K562 (cell line): ENCODE data around the gene CTRB2. TPM values are rescaled to one million over a fixed set of nuclear protein-coding genes. Genes with fewer than 3 reads are reported as not detected.

Experiments
- ATAC-seq: fragments of 200-7000 bp; cut with Tn5 transposase; 3 replicates; pipeline ENCODE4 v1.9.1; 2020; ENCODE audit warnings: moderate library complexity
- BruUV-seq: library from RNA; stranded (reverse); fragments of 400-500 nt; replicated peaks from 2 replicates; lab custom pipeline; 2021; lab: Mats Ljungman, UMichigan
- CTCF ChIA-PET: fragments of 300-600 bp; formaldehyde crosslinking; extraction: SDS; loops from one replicate; lab custom pipeline; 2021; ENCODE audit warnings: low intra/inter-chr PET ratio; lab: Yijun Ruan, JAX
- POLR2A ChIA-PET: fragments of 300-600, 350-650 bp; sonication (Branson Sonifier 250); formaldehyde crosslinking; extraction: SDS; loops from one replicate; lab custom pipeline; 2021; ENCODE audit warnings: antibody characterized with exemption, inconsistent platforms; lab: Yijun Ruan, JAX
- DNase-seq, 4 experiments: peaks; one replicate each; pipeline versions ENCODE4 v3.0.0 to v3.0.0-alpha.2; 2011 to 2018; ENCODE audit warnings: low spot score in 3 of 4, mixed read lengths in 3 of 4; ENCODE audit errors: extremely low read depth in 1 of 4
- FAIRE-seq: peaks from 2 replicates; lab custom pipeline; 2011; peaks lifted over from hg19 to GRCh38; lab: Jason Lieb, UNC
- H2AFZ ChIP-seq: 2 replicates; pipeline ENCODE4 v1.6.0; 2011; ENCODE audit warnings: low read depth, low read length, control low read depth, inconsistent platforms
- H3K27ac ChIP-seq: fragments of 200-600 bp; 3 replicates; pipeline ENCODE4 v1.8.0; 2011; ENCODE audit warnings: low read depth, mild to moderate bottlenecking, control low read depth, inconsistent platforms, low read length, moderate library complexity, mixed read lengths; ENCODE audit errors: extremely low read depth
- H3K27me3 ChIP-seq, 2 experiments: fragments of 300-600 bp in 1 of 2; 2 replicates in 1 of 2; 3 replicates in 1 of 2; pipeline versions ENCODE4 v1.6.0 to v1.8.0; 2011; ENCODE audit warnings: inconsistent platforms in 2 of 2, low read length in 2 of 2, mild to moderate bottlenecking in 1 of 2, mixed read lengths in 1 of 2, moderate library complexity in 1 of 2; ENCODE audit not compliant: control insufficient read depth in 2 of 2, insufficient read depth in 2 of 2
- H3K36me3 ChIP-seq: fragments of 300-600 bp; 3 replicates; pipeline ENCODE4 v1.8.0; 2011; ENCODE audit warnings: mild to moderate bottlenecking, low read length, inconsistent platforms; ENCODE audit not compliant: control insufficient read depth, insufficient read depth
- H3K4me1 ChIP-seq, 2 experiments: fragments of 200-600 bp in 1 of 2; replicated peaks in 1 of 2; 2 replicates in 1 of 2; 3 replicates in 1 of 2; pipeline versions ENCODE4 v1.5.1 to v1.8.0; 2011; ENCODE audit warnings: inconsistent platforms in 2 of 2, low read length in 2 of 2, mild to moderate bottlenecking in 1 of 2, mixed read lengths in 1 of 2, moderate library complexity in 1 of 2; ENCODE audit not compliant: control insufficient read depth in 2 of 2, insufficient read depth in 2 of 2
- H3K4me2 ChIP-seq: 2 replicates; pipeline ENCODE4 v1.6.1; 2011; ENCODE audit warnings: low read length, control low read depth, inconsistent platforms, mixed read lengths; ENCODE audit not compliant: insufficient read depth
- H3K4me3 ChIP-seq: fragments of 200-600 bp; sonication (generic), shearing (Covaris generic); 2 replicates; pipeline ENCODE4 v1.5.1; 2016; ENCODE audit warnings: control low read depth, inconsistent platforms
- H3K79me2 ChIP-seq: fragments of 200-600 bp; 3 replicates; pipeline ENCODE4 v1.8.0; 2011; ENCODE audit warnings: low read length, inconsistent platforms; ENCODE audit not compliant: control insufficient read depth, insufficient read depth
- H3K9ac ChIP-seq, 2 experiments: 2 replicates each; pipeline versions ENCODE4 v1.6.0 to v1.6.1; 2011; ENCODE audit warnings: low read depth in 2 of 2, low read length in 2 of 2, control low read depth in 1 of 2, inconsistent platforms in 1 of 2, mild to moderate bottlenecking in 1 of 2, mixed read lengths in 1 of 2; ENCODE audit not compliant: insufficient read depth in 1 of 2
- H3K9me1 ChIP-seq: one replicate; pipeline ENCODE4 v1.6.0; 2011; ENCODE audit warnings: inconsistent platforms, mild to moderate bottlenecking, low read length, moderate library complexity; ENCODE audit not compliant: control insufficient read depth, insufficient read depth
- H3K9me3 ChIP-seq: replicated peaks from 2 replicates; pipeline ENCODE4 v1.5.1; 2011; ENCODE audit warnings: low read depth, low read length, inconsistent platforms; ENCODE audit not compliant: control insufficient read depth, insufficient read depth
- H4K20me1 ChIP-seq: replicated peaks from 2 replicates; pipeline ENCODE4 v1.6.1; 2011; ENCODE audit warnings: low read length, inconsistent platforms, mixed read lengths; ENCODE audit not compliant: control insufficient read depth, insufficient read depth
- EP400 ChIP-seq: fragments of 450-650 bp; IDR thresholded peaks from 2 replicates; pipeline ENCODE4 v1.6.1; 2017; ENCODE audit warnings: antibody characterized with exemption, mild to moderate bottlenecking, moderate library complexity
- MYC ChIP-seq, 2 experiments: fragments of 250-450 bp in 1 of 2; sonication (Bioruptor Pico) in 1 of 2; IDR thresholded peaks; 2 replicates each; pipeline versions ENCODE4 v1.5.1 to v1.6.1; 2012 to 2021; ENCODE audit warnings: low read depth in 2 of 2, borderline replicate concordance in 1 of 2, improper control_type of control experiment in 1 of 2, low read length in 1 of 2, mild to moderate bottlenecking in 1 of 2, moderate library complexity in 1 of 2
- RNF219 ChIP-seq: fragments of 250-450 bp; sonication (Bioruptor Pico); IDR thresholded peaks from 2 replicates; pipeline ENCODE4 v1.5.0; 2022; ENCODE audit warnings: mild to moderate bottlenecking
- WGBS: fragments of 100-300 bp; shearing (Covaris generic); methylation state at CpG from one replicate; pipeline ENCODE4 v1.1.6; 2016; ENCODE audit warnings: low coverage, mixed read lengths; ENCODE audit not compliant: insufficient coverage; ENCODE audit errors: missing lambda C conversion rate; 5-methylcytosine and 5-hydroxymethylcytosine counted together
- in situ Hi-C: fragments of 300-500 bp; cut with MboI; formaldehyde crosslinking; loops from 4 replicates; pipeline ENCODE4 v1.15.0; 2018; ENCODE audit warnings: inconsistent platforms, mixed read lengths
- intact Hi-C: fragments of 100-400 bp; cut with micrococcal nuclease; formaldehyde crosslinking; loops from 2 replicates; pipeline ENCODE4 v1.14.2; 2022
- polyA plus RNA-seq, 8 experiments: library from polyadenylated mRNA; depleted of rRNA in 4 of 8; stranded (reverse) in 5 of 8; unstranded in 3 of 8; fragments of >200 nt; fragmentation: Nextera tagmentation in 2 of 8; fragmentation: Illumina TruSeq in 1 of 8; extraction: Ambion mirVana in 2 of 8; extraction: Trizol in 1 of 8; gene quantifications; 2 replicates each; pipeline versions ENCODE4 v1.2.1 to v1.2.3, GENCODE V29; 2011 to 2014; ENCODE audit warnings: inconsistent platforms in 1 of 8, missing spikeins in 1 of 8
- total RNA-seq, 7 experiments: library from RNA; depleted of rRNA in 6 of 7; stranded (reverse); fragments of >200 nt in 6 of 7; fragmentation: Illumina TruSeq in 2 of 7; extraction: Trizol in 2 of 7; gene quantifications; 2 replicates each; pipeline versions ENCODE4 v1.2.1 to v1.2.3, GENCODE V29; 2011 to 2021; ENCODE audit warnings: low replicate concordance in 1 of 7

The CTRB2 gene
- total and polyA plus RNA-seq, 9 of the 15 experiments (the other 6 are each of a cell fraction or from before 2014, with no cell fraction given): 5.1 TPM; not detected in 8

DNA sequence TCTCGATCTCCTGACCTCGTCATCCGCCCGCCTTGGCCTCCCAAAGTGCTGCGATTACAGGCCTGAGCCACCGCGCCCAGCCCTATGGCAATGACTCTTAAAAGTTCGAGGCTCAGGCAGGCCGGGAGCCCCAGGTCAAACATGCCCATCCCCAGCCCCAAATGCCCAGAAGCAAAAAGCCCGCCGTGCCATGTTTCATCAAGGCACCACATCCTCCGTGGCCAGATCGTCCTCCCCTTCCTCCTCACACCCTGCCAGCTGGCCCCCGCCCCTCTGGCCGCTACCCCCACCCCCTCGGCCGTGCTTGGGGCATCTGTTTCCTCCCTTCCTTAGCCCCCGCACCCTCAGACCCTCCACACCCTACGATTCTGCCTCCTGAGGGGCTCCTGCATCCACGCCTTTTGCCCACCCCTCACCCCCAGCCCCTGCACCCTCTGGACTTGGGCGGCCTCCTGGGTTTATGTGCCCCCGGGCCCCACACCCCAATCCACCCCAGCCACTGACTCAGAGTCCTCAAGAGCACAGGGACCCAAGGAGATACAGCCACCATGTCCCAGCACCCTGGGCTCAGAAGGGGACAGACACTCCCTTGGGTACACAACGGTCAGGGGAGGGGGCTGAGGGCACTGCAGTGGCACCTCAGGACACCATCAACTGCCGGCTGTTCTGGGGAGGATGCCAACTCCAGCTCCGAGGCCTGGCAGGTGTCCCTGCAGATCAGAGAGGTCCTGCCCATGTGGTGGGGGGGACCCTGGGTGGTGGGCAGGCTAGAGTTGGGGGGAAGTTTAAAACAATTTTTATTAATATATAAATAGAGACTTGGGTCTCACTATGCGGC is 18.9 kb upstream of the CTRB2 start:
- intact Hi-C loops: loop anchor here (2.0 kb wide), 1 partner anchor 19 kb away; the partner anchor contains the start of gene CTRB2
- WGBS: 18% methylated on average over 17 of the region's 26 CpGs
- no peak for DNase-seq
- Histone ChIP-seq H3K4me2 (no peak overlapping the region), H3K9me3 (no peaks in the 10 kb centered on the region), H2AFZ (no peak overlapping the region), H3K4me3 (no peak overlapping the region), H3K36me3 (0 out of 3 replicates have a peak, but pooled peaks cover 4% of the 10 kb centered on the region), H3K79me2 (no peaks in the 10 kb centered on the region), H3K4me1 (peaks cover 0 to 22% of the 10 kb centered on the region in 2 experiments; a peak in 1 of 5 replicates), H3K9me1 (no peaks in the 10 kb centered on the region), H3K9ac (no peak overlapping the region; a peak in 1 of 4 replicates), H4K20me1 (0 out of 2 replicates have a peak, but pooled peaks cover 10% of the 10 kb centered on the region), H3K27ac (no peak overlapping the region), H3K27me3 (peaks cover 8 to 13% of the 10 kb centered on the region in 2 experiments; a peak in 3 of 5 replicates)
- ChIA-PET CTCF (no interaction called here), POLR2A (interaction anchor here (1.8 kb wide), 1 partner anchor 14 kb away, joined by 5 read pairs; no protein-coding TSS in a partner anchor)
- in situ Hi-C loops: no loop called here
- ATAC-seq: no peak
- TF ChIP-seq RNF219 (no peak), EP400 (no peak), MYC (IDR thresholded peaks at IDR 0.05; ENCODE audit: low read depth, low read length) (no peak), MYC (CRISPR knock-in tag; IDR thresholded peaks at IDR 0.05; ENCODE audit: borderline replicate concordance, low read depth) (no peak)
- no TSS peak for BruUV-seq
- no peak for FAIRE-seq
